Measurements from ENCODE around the gene MMP23B.

The MMP23B gene

GRCh38 chr1:1603671-1604373 lies 28.2 kb upstream of the MMP23B start:
- no peak for TF ChIP-seq CTCF (IDR thresholded peaks at IDR 0.05; ENCODE audit: low read depth, low read length, missing control alignments)
- no peak for DNase-seq (ENCODE audit: low read depth)
- in situ Hi-C loops (cut with HindIII; ENCODE audit: low sequenced_read_pairs), result no loop called here
- H3K4me3 ChIP-seq (ENCODE audit: low read depth, low read length), result no peak overlapping the region

- no peak for DNase-seq (ENCODE audit: low read depth)
- in situ Hi-C loops (cut with HindIII; ENCODE audit: low sequenced_read_pairs), result no loop called here
- no peak for TF ChIP-seq CTCF (IDR thresholded peaks at IDR 0.05; ENCODE audit: low read depth, low read length, missing control alignments)
- no peak overlapping the region for H3K4me3 ChIP-seq (ENCODE audit: low read depth, low read length)
Observed at GRCh38 chr1:1604374-1605033, 27.5 kb upstream of the MMP23B start.

- no peak for DNase-seq (ENCODE audit: low read depth)
- no peak overlapping the region for H3K4me3 ChIP-seq (ENCODE audit: low read depth, low read length)
- TF ChIP-seq CTCF (IDR thresholded peaks at IDR 0.05; ENCODE audit: low read depth, low read length, missing control alignments), result no peak
- in situ Hi-C loops (cut with HindIII; ENCODE audit: low sequenced_read_pairs), result no loop called here
Observed at GRCh38 chr1:1605034-1605591, 26.9 kb upstream of the MMP23B start.

GRCh38 chr1:1605724-1606123 lies 26.2 kb upstream of the MMP23B start:
- no peak for TF ChIP-seq CTCF (IDR thresholded peaks at IDR 0.05; ENCODE audit: low read depth, low read length, missing control alignments)
- H3K4me3 ChIP-seq (ENCODE audit: low read depth, low read length), result no peak overlapping the region
- in situ Hi-C loops (cut with HindIII; ENCODE audit: low sequenced_read_pairs), result no loop called here
- no peak for DNase-seq (ENCODE audit: low read depth)

- TF ChIP-seq CTCF (IDR thresholded peaks at IDR 0.05; ENCODE audit: low read depth, low read length, missing control alignments), result no peak
- DNase-seq (ENCODE audit: low read depth), result no peak
- no peak overlapping the region for H3K4me3 ChIP-seq (ENCODE audit: low read depth, low read length)
- in situ Hi-C loops (cut with HindIII; ENCODE audit: low sequenced_read_pairs), result no loop called here
Observed at GRCh38 chr1:1606232-1606631, 25.7 kb upstream of the MMP23B start.

GRCh38 chr1:1609822-1610485 lies 22.0 kb upstream of the MMP23B start:
- no peak for DNase-seq (ENCODE audit: low read depth)
- no peak for TF ChIP-seq CTCF (IDR thresholded peaks at IDR 0.05; ENCODE audit: low read depth, low read length, missing control alignments)
- no peak overlapping the region for H3K4me3 ChIP-seq (ENCODE audit: low read depth, low read length)
- in situ Hi-C loops (cut with HindIII; ENCODE audit: low sequenced_read_pairs), result no loop called here

All from astrocyte of the cerebellum (primary cell).